ENCODE data around the gene BCL7A. TPM values are rescaled to one million over a fixed set of nuclear protein-coding genes. Genes with fewer than 3 reads are reported as not detected.

Gene BCL7A
- total and polyA plus RNA-seq, 10 of the 15 experiments (the other 5 are each of a cell fraction or from before 2014, with no cell fraction given): 0.37 to 17.2 (median 11.7) TPM

DNA sequence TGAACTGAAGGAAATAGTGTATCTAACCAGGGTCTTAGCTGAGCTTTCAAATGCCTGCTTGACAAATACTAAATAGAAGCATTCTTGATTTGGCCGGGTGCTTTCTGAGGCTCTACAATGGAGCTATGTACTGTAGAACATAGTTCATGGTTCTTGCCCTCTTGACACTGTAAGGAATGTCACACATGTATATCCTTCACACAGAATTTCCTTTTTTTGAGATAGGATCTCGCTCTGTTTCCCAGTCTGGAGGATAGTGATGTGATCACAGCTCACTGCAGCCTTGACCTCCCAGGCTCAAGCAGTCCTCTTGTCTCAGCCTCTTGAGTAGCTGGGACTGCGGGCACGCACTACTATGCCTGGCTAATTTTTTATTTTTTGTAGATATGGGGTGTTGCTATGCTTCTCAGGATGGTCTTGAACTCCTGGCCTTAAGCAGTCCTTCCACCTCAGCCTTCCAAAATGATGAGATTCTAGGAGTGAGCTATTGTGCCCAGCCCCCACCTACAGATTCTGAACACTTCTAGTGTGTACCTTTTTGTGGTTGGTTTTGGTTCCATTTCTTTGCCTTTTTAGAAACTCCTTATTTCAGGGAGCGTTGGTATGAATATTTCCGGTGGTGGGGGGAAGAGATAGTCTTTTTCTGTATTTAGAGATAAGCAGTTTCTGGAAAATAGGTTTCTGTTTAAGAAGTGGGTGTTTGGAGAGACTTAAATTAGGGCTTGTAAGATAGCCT is 61.1 kb downstream of the BCL7A start (continued):
- no peak for TF ChIP-seq LARP7 (IDR thresholded peaks at IDR 0.05)
- TF ChIP-seq PAX8 (IDR thresholded peaks at IDR 0.05): no peak
- TF ChIP-seq SKIL (IDR thresholded peaks at IDR 0.05; ENCODE audit: low read depth, poor library complexity, severe bottlenecking): no peak

DNA sequence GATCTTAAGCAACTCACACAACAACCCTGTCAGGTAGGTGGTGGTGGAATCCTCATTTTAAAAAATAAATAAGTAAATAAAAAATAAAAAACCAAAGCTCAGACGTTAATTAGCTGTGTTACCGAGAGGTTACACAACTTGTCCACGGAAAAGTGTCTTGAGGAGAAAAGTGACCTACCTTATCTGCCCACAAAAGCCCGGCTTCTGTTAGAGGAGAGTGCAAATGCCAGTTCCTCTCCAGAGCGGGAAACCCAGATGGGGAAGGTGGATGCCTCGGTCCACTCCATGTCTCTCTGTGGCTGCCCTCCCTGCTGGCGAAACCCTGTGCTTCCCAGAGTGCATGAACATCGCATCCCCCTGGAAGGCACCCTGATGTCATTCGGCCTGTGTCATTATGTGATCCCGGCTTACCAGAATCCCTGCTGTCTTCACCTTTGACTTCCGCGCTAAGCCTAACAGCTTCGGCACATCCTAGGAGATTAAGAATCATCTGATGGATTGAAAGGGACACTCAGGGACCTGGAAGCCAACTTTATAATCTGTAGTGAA is 63.2 kb downstream of the BCL7A start:
- H4K20me1 ChIP-seq (ENCODE audit: control insufficient read depth, insufficient read depth): 0 out of 2 replicates have a peak, but pooled peaks cover 3% of the 10 kb centered on the region
- ChIA-PET CTCF (interaction anchor here (0.5 to 2.0 kb wide), 2 partner anchors 30 to 41 kb away, joined by 3 to 7 read pairs; no protein-coding TSS in a partner anchor), RAD21 (ENCODE audit: unreplicated experiment) (no interaction called here), SMC1A (ENCODE audit: uncharacterized antibody, unreplicated experiment) (no interaction called here), POLR2A (interaction anchor here (0.7 kb wide), 1 partner anchor 268 kb away, joined by 3 read pairs; no protein-coding TSS in a partner anchor)
- H3K27ac ChIP-seq (ENCODE audit: control insufficient read depth, insufficient read depth): no peak overlapping the region
- no peaks in the 10 kb centered on the region for H3K9me3 ChIP-seq (replicated peaks; ENCODE audit: control insufficient read depth, insufficient read depth, low read length)
- ATAC-seq (no peak), FAIRE-seq (no peak), DNase-seq (ENCODE audit: low read depth, low spot score) (no peak)
- no peaks in the 10 kb centered on the region; the same call in 1 of the 2 replicates for H3K79me2 ChIP-seq (ENCODE audit: control insufficient read depth, insufficient read depth, low read length)
- in situ Hi-C loops (cut with MboI): no loop called here
- H3K36me3 ChIP-seq (ENCODE audit: control insufficient read depth in 2 of 2, insufficient read depth in 2 of 2, low read length in 1 of 2): peaks cover 0 to 1% of the 10 kb centered on the region in 2 experiments; a peak in 2 of 4 replicates
- no peak overlapping the region for H3K9ac ChIP-seq (ENCODE audit: control insufficient read depth, insufficient read depth, low read length)
- WGBS (ENCODE audit: insufficient coverage, insufficient replicate concordance, low lambda C conversion rate, missing lambda C conversion rate): 94% methylated on average over 13 of the region's 13 CpGs
- H3K27me3 ChIP-seq (replicated peaks in 1 of 2; ENCODE audit: control insufficient read depth in 2 of 2, insufficient read depth in 2 of 2, low read length in 1 of 2): no peaks in the 10 kb centered on the region
- H3K4me1 ChIP-seq (ENCODE audit: control insufficient read depth, insufficient read depth, low read length): peaks cover 30% of the 10 kb centered on the region
- intact Hi-C loops (cut with micrococcal nuclease; ENCODE audit: unreplicated experiment): no loop called here
- no TSS peak for BruUV-seq (replicated peaks)
- H2AFZ ChIP-seq (ENCODE audit: control insufficient read depth, low read depth, low read length): no peak overlapping the region
- no peak overlapping the region for H3K4me2 ChIP-seq (ENCODE audit: control insufficient read depth, insufficient read depth)
- no peak overlapping the region for H3K4me3 ChIP-seq
- TF ChIP-seq, protein P1, sequence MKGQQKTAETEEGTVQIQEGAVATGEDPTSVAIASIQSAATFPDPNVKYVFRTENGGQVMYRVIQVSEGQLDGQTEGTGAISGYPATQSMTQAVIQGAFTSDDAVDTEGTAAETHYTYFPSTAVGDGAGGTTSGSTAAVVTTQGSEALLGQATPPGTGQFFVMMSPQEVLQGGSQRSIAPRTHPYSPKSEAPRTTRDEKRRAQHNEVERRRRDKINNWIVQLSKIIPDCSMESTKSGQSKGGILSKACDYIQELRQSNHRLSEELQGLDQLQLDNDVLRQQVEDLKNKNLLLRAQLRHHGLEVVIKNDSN (IDR thresholded peaks at IDR 0.05; ENCODE audit: borderline replicate concordance, extremely low read length, insufficient read depth, low read depth, low read length): no peak
- no peak for TF ChIP-seq BMI1 (IDR thresholded peaks at IDR 0.05; ENCODE audit: borderline replicate concordance)
- no peak for TF ChIP-seq CHD4 (IDR thresholded peaks at IDR 0.05)
- TF ChIP-seq SIX5 (IDR thresholded peaks at IDR 0.05; ENCODE audit: low read depth, low read length, severe bottlenecking): no peak
- no peak for TF ChIP-seq CHD2 (IDR thresholded peaks at IDR 0.05; ENCODE audit: borderline replicate concordance, low read depth, low read length)
- no peak for TF ChIP-seq NR2C2 (IDR thresholded peaks at IDR 0.05; ENCODE audit: borderline replicate concordance, control insufficient read depth, insufficient read length, low read depth)
- TF ChIP-seq MYB (IDR thresholded peaks at IDR 0.05; ENCODE audit: borderline replicate concordance, low read depth, low read length): no peak
- no peak for TF ChIP-seq ATF2 (IDR thresholded peaks at IDR 0.05; ENCODE audit: low read length)
- TF ChIP-seq PRDM15 (CRISPR knock-in tag; IDR thresholded peaks at IDR 0.05): no peak

All from GM12878 (cell line).